ENCODE data around the gene SMIM1. TPM values are rescaled to one million over a fixed set of nuclear protein-coding genes. Genes with fewer than 3 reads are reported as not detected.
A peak's percentile ranks its signal among the peaks of the same experiment; 100 is the strongest.

Gene SMIM1
- total and polyA plus RNA-seq, 9 of the 15 experiments (the other 6 are each of a cell fraction or from before 2014, with no cell fraction given), result 2.3 to 125 (median 24.3) TPM

DNA sequence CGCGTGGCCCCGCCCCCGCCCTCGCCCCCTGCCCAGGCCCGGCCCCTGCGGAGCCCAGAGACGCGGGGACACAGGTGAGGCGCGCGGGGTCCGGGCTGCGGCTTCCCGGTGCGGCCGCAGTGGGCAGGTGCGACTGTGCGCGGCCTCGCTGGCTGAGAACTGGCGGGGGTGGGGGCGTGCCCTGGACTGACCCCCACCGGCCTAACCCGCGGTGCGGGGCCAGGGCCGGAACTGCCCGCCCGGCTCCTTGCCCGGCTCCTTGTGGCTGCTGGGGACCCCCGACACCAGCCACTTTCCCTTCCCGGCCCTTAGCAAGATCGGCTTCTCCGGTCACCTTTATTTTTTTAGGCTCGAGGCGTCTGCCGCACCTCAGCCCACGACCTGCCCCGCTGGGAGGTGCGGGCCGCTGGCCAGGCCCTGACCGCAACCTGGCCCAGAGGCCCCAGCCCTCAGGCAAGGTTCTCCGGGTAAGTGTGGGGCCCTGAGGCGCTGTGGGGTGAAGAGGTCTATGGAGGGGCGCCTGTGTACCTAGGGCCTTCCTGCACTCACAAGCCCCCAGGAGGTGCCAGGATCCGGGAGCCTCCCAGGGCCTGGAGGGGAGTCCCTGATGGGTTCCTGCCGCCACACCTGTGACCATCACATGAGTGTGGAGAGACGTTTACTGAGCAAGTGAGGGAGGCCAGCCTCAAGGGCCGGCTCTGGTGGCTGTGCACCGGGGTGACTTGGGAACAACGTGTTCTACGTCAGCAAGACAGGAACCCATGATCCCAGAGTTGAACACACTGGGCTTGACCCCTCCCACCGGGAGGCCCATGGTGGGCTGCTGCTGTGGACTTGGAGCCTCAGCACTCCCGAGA is at the start of gene SMIM1 (continued):
- TF ChIP-seq, protein P1, sequence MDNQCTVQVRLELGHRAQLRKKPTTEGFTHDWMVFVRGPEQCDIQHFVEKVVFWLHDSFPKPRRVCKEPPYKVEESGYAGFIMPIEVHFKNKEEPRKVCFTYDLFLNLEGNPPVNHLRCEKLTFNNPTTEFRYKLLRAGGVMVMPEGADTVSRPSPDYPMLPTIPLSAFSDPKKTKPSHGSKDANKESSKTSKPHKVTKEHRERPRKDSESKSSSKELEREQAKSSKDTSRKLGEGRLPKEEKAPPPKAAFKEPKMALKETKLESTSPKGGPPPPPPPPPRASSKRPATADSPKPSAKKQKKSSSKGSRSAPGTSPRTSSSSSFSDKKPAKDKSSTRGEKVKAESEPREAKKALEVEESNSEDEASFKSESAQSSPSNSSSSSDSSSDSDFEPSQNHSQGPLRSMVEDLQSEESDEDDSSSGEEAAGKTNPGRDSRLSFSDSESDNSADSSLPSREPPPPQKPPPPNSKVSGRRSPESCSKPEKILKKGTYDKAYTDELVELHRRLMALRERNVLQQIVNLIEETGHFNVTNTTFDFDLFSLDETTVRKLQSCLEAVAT (IDR thresholded peaks at IDR 0.05), result no peak
- TF ChIP-seq, protein P2, sequence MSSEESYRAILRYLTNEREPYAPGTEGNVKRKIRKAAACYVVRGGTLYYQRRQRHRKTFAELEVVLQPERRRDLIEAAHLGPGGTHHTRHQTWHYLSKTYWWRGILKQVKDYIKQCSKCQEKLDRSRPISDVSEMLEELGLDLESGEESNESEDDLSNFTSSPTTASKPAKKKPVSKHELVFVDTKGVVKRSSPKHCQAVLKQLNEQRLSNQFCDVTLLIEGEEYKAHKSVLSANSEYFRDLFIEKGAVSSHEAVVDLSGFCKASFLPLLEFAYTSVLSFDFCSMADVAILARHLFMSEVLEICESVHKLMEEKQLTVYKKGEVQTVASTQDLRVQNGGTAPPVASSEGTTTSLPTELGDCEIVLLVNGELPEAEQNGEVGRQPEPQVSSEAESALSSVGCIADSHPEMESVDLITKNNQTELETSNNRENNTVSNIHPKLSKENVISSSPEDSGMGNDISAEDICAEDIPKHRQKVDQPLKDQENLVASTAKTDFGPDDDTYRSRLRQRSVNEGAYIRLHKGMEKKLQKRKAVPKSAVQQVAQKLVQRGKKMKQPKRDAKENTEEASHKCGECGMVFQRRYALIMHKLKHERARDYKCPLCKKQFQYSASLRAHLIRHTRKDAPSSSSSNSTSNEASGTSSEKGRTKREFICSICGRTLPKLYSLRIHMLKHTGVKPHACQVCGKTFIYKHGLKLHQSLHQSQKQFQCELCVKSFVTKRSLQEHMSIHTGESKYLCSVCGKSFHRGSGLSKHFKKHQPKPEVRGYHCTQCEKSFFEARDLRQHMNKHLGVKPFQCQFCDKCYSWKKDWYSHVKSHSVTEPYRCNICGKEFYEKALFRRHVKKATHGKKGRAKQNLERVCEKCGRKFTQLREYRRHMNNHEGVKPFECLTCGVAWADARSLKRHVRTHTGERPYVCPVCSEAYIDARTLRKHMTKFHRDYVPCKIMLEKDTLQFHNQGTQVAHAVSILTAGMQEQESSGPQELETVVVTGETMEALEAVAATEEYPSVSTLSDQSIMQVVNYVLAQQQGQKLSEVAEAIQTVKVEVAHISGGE (CRISPR knock-in tag; IDR thresholded peaks at IDR 0.05), result no peak
- TF ChIP-seq, protein P3, sequence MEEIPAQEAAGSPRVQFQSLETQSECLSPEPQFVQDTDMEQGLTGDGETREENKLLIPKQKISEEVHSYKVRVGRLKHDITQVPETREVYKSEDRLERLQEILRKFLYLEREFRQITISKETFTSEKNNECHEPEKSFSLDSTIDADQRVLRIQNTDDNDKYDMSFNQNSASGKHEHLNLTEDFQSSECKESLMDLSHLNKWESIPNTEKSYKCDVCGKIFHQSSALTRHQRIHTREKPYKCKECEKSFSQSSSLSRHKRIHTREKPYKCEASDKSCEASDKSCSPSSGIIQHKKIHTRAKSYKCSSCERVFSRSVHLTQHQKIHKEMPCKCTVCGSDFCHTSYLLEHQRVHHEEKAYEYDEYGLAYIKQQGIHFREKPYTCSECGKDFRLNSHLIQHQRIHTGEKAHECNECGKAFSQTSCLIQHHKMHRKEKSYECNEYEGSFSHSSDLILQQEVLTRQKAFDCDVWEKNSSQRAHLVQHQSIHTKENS (CRISPR knock-in tag; IDR thresholded peaks at IDR 0.05), result no peak
- no peak for TF ChIP-seq SMC3 (conservative IDR thresholded peaks at IDR 0.05; ENCODE audit: insufficient read depth, low read depth, low read length)
- TF ChIP-seq, protein P4, sequence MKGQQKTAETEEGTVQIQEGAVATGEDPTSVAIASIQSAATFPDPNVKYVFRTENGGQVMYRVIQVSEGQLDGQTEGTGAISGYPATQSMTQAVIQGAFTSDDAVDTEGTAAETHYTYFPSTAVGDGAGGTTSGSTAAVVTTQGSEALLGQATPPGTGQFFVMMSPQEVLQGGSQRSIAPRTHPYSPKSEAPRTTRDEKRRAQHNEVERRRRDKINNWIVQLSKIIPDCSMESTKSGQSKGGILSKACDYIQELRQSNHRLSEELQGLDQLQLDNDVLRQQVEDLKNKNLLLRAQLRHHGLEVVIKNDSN (CRISPR knock-in tag; IDR thresholded peaks at IDR 0.05), result peak; percentile 47; the same call in 1 of the 2 replicates
- TF ChIP-seq CBFB (CRISPR knock-in tag; IDR thresholded peaks at IDR 0.05), result peak; percentile 81; the same call in 1 of the 2 replicates
- TF ChIP-seq, protein P5, sequence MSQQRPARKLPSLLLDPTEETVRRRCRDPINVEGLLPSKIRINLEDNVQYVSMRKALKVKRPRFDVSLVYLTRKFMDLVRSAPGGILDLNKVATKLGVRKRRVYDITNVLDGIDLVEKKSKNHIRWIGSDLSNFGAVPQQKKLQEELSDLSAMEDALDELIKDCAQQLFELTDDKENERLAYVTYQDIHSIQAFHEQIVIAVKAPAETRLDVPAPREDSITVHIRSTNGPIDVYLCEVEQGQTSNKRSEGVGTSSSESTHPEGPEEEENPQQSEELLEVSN (IDR thresholded peaks at IDR 0.05; ENCODE audit: borderline replicate concordance in 1 of 2, extremely low read depth in 1 of 2, insufficient read depth in 1 of 2, insufficient read length in 1 of 2, low read depth in 1 of 2, low read length in 1 of 2, poor library complexity in 1 of 2, severe bottlenecking in 1 of 2), result peak in 1 of 2 experiments; percentile 10
- TF ChIP-seq, protein P6, sequence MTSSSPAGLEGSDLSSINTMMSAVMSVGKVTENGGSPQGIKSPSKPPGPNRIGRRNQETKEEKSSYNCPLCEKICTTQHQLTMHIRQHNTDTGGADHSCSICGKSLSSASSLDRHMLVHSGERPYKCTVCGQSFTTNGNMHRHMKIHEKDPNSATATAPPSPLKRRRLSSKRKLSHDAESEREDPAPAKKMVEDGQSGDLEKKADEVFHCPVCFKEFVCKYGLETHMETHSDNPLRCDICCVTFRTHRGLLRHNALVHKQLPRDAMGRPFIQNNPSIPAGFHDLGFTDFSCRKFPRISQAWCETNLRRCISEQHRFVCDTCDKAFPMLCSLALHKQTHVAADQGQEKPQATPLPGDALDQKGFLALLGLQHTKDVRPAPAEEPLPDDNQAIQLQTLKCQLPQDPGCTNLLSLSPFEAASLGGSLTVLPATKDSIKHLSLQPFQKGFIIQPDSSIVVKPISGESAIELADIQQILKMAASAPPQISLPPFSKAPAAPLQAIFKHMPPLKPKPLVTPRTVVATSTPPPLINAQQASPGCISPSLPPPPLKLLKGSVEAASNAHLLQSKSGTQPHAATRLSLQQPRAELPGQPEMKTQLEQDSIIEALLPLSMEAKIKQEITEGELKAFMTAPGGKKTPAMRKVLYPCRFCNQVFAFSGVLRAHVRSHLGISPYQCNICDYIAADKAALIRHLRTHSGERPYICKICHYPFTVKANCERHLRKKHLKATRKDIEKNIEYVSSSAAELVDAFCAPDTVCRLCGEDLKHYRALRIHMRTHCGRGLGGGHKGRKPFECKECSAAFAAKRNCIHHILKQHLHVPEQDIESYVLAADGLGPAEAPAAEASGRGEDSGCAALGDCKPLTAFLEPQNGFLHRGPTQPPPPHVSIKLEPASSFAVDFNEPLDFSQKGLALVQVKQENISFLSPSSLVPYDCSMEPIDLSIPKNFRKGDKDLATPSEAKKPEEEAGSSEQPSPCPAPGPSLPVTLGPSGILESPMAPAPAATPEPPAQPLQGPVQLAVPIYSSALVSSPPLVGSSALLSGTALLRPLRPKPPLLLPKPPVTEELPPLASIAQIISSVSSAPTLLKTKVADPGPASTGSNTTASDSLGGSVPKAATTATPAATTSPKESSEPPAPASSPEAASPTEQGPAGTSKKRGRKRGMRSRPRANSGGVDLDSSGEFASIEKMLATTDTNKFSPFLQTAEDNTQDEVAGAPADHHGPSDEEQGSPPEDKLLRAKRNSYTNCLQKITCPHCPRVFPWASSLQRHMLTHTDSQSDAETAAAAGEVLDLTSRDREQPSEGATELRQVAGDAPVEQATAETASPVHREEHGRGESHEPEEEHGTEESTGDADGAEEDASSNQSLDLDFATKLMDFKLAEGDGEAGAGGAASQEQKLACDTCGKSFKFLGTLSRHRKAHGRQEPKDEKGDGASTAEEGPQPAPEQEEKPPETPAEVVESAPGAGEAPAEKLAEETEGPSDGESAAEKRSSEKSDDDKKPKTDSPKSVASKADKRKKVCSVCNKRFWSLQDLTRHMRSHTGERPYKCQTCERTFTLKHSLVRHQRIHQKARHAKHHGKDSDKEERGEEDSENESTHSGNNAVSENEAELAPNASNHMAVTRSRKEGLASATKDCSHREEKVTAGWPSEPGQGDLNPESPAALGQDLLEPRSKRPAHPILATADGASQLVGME (CRISPR knock-in tag; IDR thresholded peaks at IDR 0.05), result 0 out of 2 replicates have a peak, but pooled peaks have one; percentile 43
- TF ChIP-seq ZBTB8A (IDR thresholded peaks at IDR 0.05; ENCODE audit: partially characterized antibody), result no peak
